CD4-positive, alpha-beta T cell (primary cell): ENCODE data around the gene TMEM108. TPM values are rescaled to one million over a fixed set of nuclear protein-coding genes. Genes with fewer than 3 reads are reported as not detected.

Experiments used
- ATAC-seq: fragments of 200-7000 bp; cut with Tn5 transposase; one replicate; pipeline ENCODE4 v1.10.0; 2022; ENCODE audit warnings: mild to moderate bottlenecking; ENCODE audit not compliant: poor library complexity
- CTCF ChIA-PET: fragments of 350-600 bp; sonication (Branson Sonifier 250); formaldehyde crosslinking; loops from one replicate; lab custom pipeline; 2021; ENCODE audit warnings: antibody characterized with exemption, inconsistent platforms; lab: Charles Lee
- POLR2A ChIA-PET: fragments of 350-600 bp; sonication (Branson Sonifier 250); formaldehyde crosslinking; loops from one replicate; lab custom pipeline; 2021; ENCODE audit warnings: antibody characterized with exemption, inconsistent platforms; lab: Charles Lee
- DNase-seq, 14 experiments: peaks; one replicate each; pipeline ENCODE4 v3.0.0-alpha.2; 2013 to 2020; ENCODE audit warnings: mixed read lengths in 2 of 14
- H3K27ac ChIP-seq, 2 donors: one replicate each; pipeline versions ENCODE4 v1.5.1 to v1.7.0; 2013; ENCODE audit warnings: low read length in 2 of 2, low read depth in 1 of 2, mild to moderate bottlenecking in 1 of 2
- H3K27me3 ChIP-seq, 2 experiments: 1 replicate in 1 of 2; 2 replicates in 1 of 2; pipeline versions ENCODE4 v1.6.1 to v1.7.0; 2013; ENCODE audit warnings: low read length in 2 of 2, control low read depth in 1 of 2, mild to moderate bottlenecking in 1 of 2, moderate library complexity in 1 of 2; ENCODE audit not compliant: insufficient read depth in 2 of 2, control insufficient read depth in 1 of 2
- H3K36me3 ChIP-seq: one replicate; pipeline ENCODE4 v1.6.1; 2013; ENCODE audit warnings: low read length, control low read depth; ENCODE audit not compliant: insufficient read depth
- H3K4me1 ChIP-seq: one replicate; pipeline ENCODE4 v1.6.1; 2013; ENCODE audit warnings: low read length, control low read depth; ENCODE audit not compliant: insufficient read depth
- H3K4me3 ChIP-seq: one replicate; pipeline ENCODE4 v1.5.1; 2013; ENCODE audit warnings: mild to moderate bottlenecking, low read length, moderate library complexity
- H3K9me3 ChIP-seq, 2 experiments: 1 replicate in 1 of 2; 2 replicates in 1 of 2; pipeline versions ENCODE4 v1.6.1 to v1.7.0; 2013; ENCODE audit warnings: low read length in 2 of 2, mild to moderate bottlenecking in 2 of 2, control low read depth in 1 of 2, moderate library complexity in 1 of 2; ENCODE audit not compliant: control insufficient read depth in 1 of 2, insufficient read depth in 1 of 2
- H3K27ac Mint-ChIP-seq: one replicate; pipeline ENCODE4 v1.8.0; 2020; ENCODE audit warnings: mixed read lengths
- H3K27me3 Mint-ChIP-seq: one replicate; pipeline ENCODE4 v1.8.0; 2021; ENCODE audit warnings: mixed read lengths
- H3K36me3 Mint-ChIP-seq: one replicate; pipeline ENCODE4 v1.8.0; 2021; ENCODE audit warnings: low read depth, mixed read lengths
- H3K4me1 Mint-ChIP-seq: one replicate; pipeline ENCODE4 v1.8.0; 2021; ENCODE audit warnings: low read depth, mixed read lengths
- H3K4me3 Mint-ChIP-seq: one replicate; pipeline ENCODE4 v1.8.0; 2020; ENCODE audit warnings: mild to moderate bottlenecking, mixed read lengths
- H3K9me3 Mint-ChIP-seq: one replicate; pipeline ENCODE4 v1.8.0; 2020; ENCODE audit warnings: mixed read lengths
- CTCF ChIP-seq: fragments of 200-600 bp; IDR thresholded peaks from one replicate; pipeline ENCODE4 v1.8.0; 2022; ENCODE audit warnings: antibody characterized with exemption, mild to moderate bottlenecking
- intact Hi-C, 2 experiments: fragments of 100-400 bp; cut with DNase I in 1 of 2; cut with micrococcal nuclease in 1 of 2; formaldehyde crosslinking; loops; one replicate each; pipeline versions ENCODE4 v1.15.1 to v1.9.0; 2023 to 2025; cut with DNase I, micrococcal nuclease
- total RNA-seq, 174 experiments: library from RNA in 2 of 174; stranded (reverse) in 2 of 174; gene quantifications; one replicate each; pipeline ENCODE4 v1.2.3 and lab custom pipeline; 2021 to 2026

The TMEM108 gene
- total RNA-seq, 2 experiments from 2014 or later, result not detected

- POLR2A ChIA-PET, result no interaction called here
- no peaks in the 10 kb centered on the region for H3K36me3 Mint-ChIP-seq
- H3K27ac ChIP-seq, result no peak overlapping the region
- CTCF ChIA-PET, result no interaction called here
- no peaks in the 10 kb centered on the region for H3K9me3 Mint-ChIP-seq
- H3K4me1 Mint-ChIP-seq, result no peaks in the 10 kb centered on the region
- no peak for TF ChIP-seq CTCF
- H3K36me3 ChIP-seq, result no peaks in the 10 kb centered on the region
- no peaks in the 10 kb centered on the region for H3K27me3 Mint-ChIP-seq
- intact Hi-C loops, result no loop called here
- H3K4me3 ChIP-seq, result no peak overlapping the region
- no peak for DNase-seq
- no peak overlapping the region for H3K4me3 Mint-ChIP-seq
- no peak overlapping the region for H3K27ac Mint-ChIP-seq
- no peaks in the 10 kb centered on the region for H3K9me3 ChIP-seq
- ATAC-seq, result no peak
- no peaks in the 10 kb centered on the region for H3K4me1 ChIP-seq
- no peaks in the 10 kb centered on the region for H3K27me3 ChIP-seq
These were observed 330.3 kb downstream of the TMEM108 start for GRCh38 chr3:133368371-133369067.

- ATAC-seq (no peak), DNase-seq (no peak)
- H3K27me3 Mint-ChIP-seq, result no peaks in the 10 kb centered on the region
- H3K9me3 Mint-ChIP-seq, result no peaks in the 10 kb centered on the region
- no peaks in the 10 kb centered on the region for H3K4me1 ChIP-seq
- H3K4me3 Mint-ChIP-seq, result no peak overlapping the region
- H3K9me3 ChIP-seq, result no peaks in the 10 kb centered on the region
- H3K27ac Mint-ChIP-seq, result no peak overlapping the region
- no peak for TF ChIP-seq CTCF
- no peaks in the 10 kb centered on the region for H3K36me3 Mint-ChIP-seq
- no peak overlapping the region for H3K27ac ChIP-seq
- no peaks in the 10 kb centered on the region for H3K27me3 ChIP-seq
- no peaks in the 10 kb centered on the region for H3K36me3 ChIP-seq
- intact Hi-C loops, result no loop called here
- CTCF ChIA-PET, result no interaction called here
- no peak overlapping the region for H3K4me3 ChIP-seq
- H3K4me1 Mint-ChIP-seq, result no peaks in the 10 kb centered on the region
- POLR2A ChIA-PET, result no interaction called here
These were observed 330.9 kb downstream of the TMEM108 start for GRCh38 chr3:133369068-133369440.

- no peaks in the 10 kb centered on the region for H3K27me3 ChIP-seq
- no peak overlapping the region for H3K4me3 Mint-ChIP-seq
- DNase-seq, result no peak
- H3K4me1 ChIP-seq, result no peaks in the 10 kb centered on the region
- H3K36me3 Mint-ChIP-seq, result no peaks in the 10 kb centered on the region
- TF ChIP-seq CTCF, result no peak
- no peaks in the 10 kb centered on the region for H3K27me3 Mint-ChIP-seq
- intact Hi-C loops, result no loop called here
- H3K27ac ChIP-seq, result no peak overlapping the region
- no peak overlapping the region for H3K4me3 ChIP-seq
- CTCF ChIA-PET, result no interaction called here
- no peaks in the 10 kb centered on the region for H3K9me3 ChIP-seq
- H3K27ac Mint-ChIP-seq, result no peak overlapping the region
- no peak for ATAC-seq
- H3K9me3 Mint-ChIP-seq, result no peaks in the 10 kb centered on the region
- no peaks in the 10 kb centered on the region for H3K4me1 Mint-ChIP-seq
- POLR2A ChIA-PET, result no interaction called here
- no peaks in the 10 kb centered on the region for H3K36me3 ChIP-seq
These were observed 333.0 kb downstream of the TMEM108 start for GRCh38 chr3:133371181-133371580.
